Raji (cell line): ENCODE measurements around the gene RGS7.

Source experiments
- POLR2A ChIP-seq: IDR thresholded peaks from 2 replicates; pipeline ENCODE4 v1.6.1; 2011; ENCODE audit warnings: low read depth, low read length, control low read depth; ENCODE audit not compliant: insufficient read depth

RGS7 gene

DNA sequence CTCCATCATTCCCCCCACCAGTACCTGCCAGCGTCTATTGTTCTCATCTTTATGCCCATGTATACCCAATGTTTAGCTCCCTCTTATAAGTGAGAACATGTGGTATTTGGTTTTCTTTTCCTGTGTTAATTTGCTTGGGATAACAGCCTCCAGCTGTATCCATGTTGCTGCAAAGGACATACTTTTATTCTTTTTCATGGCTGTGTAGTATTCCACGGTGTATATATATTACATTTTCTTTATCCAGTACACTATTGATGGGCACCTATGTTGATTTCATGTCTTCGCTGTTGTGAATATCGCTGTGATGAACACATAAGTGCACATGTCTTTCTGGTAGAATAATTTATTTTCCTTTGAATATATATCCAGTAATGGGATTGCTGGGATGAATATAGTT lies 431.7 kb downstream of the RGS7 start:
- no peak for TF ChIP-seq POLR2A

DNA sequence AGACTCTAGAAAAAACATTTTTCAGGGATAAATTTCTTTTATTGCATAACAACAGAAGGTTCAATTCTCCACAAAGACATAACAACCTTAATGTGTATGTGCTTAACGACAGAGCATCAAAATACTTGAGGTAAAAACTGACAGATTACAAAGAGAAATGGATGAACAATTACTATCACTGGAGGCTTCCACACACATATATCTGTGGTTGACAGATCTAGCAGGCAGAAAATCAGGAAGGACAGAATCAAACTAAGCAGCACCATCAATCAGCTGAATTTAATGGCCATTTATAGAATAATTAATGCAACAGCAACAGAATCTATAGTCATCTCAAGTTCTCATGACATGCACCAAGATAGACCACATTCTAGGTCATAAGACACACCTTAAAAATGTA lies 439.0 kb downstream of the RGS7 start:
- TF ChIP-seq POLR2A: no peak

GRCh38 chr1:240914506-240914905 lies 442.5 kb downstream of the RGS7 start:
- TF ChIP-seq POLR2A: no peak

- TF ChIP-seq POLR2A: no peak
Measured at GRCh38 chr1:240912821-240913220, 444.2 kb downstream of the RGS7 start.

GRCh38 chr1:240909701-240910457 lies 447.1 kb downstream of the RGS7 start:
- no peak for TF ChIP-seq POLR2A

GRCh38 chr1:240906477-240906876 lies 450.5 kb downstream of the RGS7 start:
- no peak for TF ChIP-seq POLR2A

DNA sequence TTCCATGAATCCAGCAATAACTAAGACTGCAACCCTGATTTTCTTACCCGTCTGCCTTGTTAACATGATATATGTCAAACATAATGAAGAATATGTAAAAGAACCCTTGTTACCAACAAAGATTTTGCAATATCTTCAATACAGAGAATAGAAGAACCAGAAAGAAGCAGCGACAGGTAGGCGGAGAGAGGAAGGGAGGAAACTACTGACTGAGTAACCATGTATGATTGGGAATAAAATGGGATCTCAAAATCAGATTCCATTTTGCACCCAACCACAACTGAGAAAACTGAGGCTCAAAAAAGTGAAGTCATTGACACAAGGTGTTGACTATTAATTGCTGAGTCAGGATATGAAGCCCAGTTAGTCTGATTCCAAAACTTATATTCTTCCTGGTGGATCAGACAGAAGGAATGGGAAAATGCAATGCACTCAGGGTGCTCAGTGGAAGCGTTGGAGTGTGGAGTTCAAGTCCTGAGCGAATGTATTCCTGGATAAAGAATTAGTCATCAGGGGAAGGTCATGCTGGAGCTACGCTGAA lies 451.7 kb downstream of the RGS7 start:
- TF ChIP-seq POLR2A: no peak

DNA sequence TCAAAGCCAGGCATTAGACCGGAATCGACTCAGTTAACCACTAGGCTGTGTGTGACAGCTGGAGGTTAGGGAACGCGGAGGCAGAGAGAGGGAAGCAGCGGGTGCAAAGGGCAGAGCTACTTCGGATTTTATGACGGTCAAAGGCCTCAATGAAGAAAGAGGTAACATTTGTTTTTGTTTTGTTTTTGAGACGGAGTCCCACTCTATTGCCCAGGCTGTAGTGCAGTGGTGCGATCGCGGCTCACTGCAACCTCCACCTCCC lies 468.3 kb downstream of the RGS7 start:
- no peak for TF ChIP-seq POLR2A

- no peak for TF ChIP-seq POLR2A
Measured at GRCh38 chr1:240888039-240888786, 468.8 kb downstream of the RGS7 start.

- no peak for TF ChIP-seq POLR2A
Measured at GRCh38 chr1:240883490-240883889, 473.5 kb downstream of the RGS7 start.

- no peak for TF ChIP-seq POLR2A
Measured at GRCh38 chr1:240878631-240879030, 478.4 kb downstream of the RGS7 start.

DNA sequence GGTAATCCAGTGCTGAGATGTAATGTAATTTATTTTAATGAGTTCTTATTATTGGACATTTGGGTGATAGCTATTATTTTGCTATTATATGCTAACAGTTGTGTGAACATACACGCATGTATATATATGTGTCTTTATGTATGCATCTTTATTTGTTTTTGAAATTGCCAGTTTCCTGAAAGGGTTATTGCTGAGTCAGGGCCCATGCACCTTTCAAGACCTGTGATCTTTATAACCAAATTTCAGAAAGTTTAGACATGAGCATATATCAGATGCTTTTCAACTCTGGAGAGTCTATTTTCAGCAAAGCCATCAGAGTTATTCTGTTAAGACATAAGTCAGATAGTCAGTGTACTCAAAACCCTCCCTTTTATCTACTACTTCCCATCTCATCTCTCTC lies 479.4 kb downstream of the RGS7 start:
- TF ChIP-seq POLR2A: no peak

DNA sequence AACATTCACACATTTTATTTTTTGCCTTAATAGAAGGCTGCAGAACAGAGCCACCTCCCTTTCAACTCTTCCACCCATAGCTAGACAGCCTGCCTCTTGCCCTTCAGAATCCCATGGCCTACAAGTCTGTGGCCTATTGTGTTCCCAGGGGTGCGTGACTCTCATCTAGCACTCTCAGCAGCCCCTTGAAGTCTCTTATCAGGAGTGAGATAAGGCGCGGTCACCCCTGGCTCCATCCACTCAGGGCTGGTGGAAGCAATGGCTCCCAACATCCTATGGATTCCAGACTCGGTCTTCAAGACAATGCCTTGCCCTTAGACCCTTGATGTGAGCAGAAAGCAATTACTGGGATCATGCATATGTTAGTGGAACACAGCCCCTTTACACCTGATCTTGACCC lies 480.9 kb downstream of the RGS7 start:
- TF ChIP-seq POLR2A: no peak

DNA sequence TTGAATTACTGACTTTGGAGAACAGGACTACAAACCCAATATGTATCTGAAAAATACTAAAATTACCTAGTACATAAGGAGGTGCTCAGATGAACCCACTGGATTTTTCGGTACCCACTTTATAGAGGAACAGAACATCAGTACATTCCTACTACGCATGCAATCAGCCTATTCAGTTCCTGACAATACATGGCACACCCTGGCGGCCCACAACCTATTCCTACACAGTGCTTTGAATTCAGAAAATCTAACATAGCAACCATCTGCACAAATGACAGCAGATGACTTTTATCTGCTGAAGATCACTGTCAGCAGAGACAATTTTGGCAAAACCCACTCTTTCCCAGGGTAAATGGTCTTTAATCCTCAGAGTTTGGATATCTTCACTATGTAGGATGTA lies 487.9 kb downstream of the RGS7 start:
- TF ChIP-seq POLR2A: no peak

DNA sequence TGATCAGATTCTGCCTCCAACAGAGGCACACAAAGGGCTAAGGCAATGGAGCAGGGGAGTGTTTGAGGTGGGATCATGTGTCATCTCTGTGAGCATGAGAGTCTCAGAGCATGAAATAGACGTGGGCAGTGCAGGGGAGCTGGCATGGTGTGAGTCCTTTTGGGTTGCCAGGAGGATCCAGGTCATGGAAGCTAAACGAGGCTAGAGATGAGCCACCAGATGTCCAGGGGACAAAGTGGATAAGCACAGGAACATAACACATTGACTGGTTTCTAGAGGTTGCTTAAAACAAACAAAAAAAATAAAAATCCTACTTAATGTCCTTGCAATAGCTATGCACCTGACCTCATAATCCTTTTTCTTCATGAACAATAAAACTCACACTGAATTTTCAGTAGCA lies 490.3 kb downstream of the RGS7 start:
- TF ChIP-seq POLR2A: no peak

DNA sequence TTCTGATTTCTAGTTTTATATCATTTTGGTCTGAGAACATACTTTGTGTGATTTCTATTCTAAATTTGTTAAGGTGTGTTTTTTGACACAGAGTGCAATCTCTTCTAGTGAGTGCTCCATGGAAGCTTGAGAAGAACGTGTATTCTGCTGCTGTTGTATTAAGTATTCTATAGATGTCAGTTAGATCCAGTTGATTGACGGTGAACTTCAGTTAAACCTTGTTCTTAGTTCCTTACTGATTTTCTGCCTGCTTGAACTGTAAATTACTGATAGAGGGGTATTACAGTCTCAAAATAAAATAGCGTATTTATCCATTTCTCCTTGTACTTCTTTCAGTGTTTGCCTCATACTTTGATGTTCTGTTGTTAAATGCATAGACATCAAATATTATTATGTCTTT lies 497.0 kb downstream of the RGS7 start:
- no peak for TF ChIP-seq POLR2A

- no peak for TF ChIP-seq POLR2A
Measured at GRCh38 chr1:240854367-240854766, 502.6 kb downstream of the RGS7 start.

DNA sequence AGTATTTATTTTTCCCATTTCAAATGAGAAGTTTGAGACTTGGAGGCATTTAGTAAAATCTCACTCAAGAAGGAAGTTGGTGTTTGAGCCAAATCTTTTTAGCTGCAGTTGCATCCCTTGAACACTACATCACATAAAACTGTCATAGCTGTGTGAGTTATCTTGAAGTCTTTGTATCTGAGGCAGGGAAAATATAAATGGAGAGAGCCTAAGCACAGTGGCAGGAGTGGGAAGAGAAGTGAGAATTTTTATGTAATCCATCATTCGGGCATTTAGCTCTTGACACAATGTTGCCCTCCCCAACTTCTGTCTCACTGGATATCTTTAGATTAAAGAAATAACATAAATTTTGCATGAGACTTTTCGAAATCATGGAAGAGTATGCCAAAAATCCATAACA lies 509.7 kb downstream of the RGS7 start:
- TF ChIP-seq POLR2A: no peak
